IMR-90 (cell line): Measurements from ENCODE around the gene CDC42EP4. TPM values are rescaled to one million over a fixed set of nuclear protein-coding genes. Genes with fewer than 3 reads are reported as not detected.

ENCODE experiments used
- ATAC-seq: fragments of 200-7000 bp; cut with Tn5 transposase; 2 replicates; pipeline ENCODE4 v1.9.1; 2020; ENCODE audit warnings: low read depth, mild to moderate bottlenecking, moderate library complexity
- BruUV-seq: library from RNA; stranded (reverse); fragments of 400-500 nt; replicated peaks from 2 replicates; lab custom pipeline; 2021; lab: Mats Ljungman, UMichigan
- CTCF ChIA-PET: fragments of 300-600 bp; formaldehyde crosslinking; extraction: SDS; loops from one replicate; lab custom pipeline; 2021; ENCODE audit warnings: antibody characterized with exemption; lab: Yijun Ruan, JAX
- POLR2A ChIA-PET: fragments of 300-600 bp; sonication (Branson Sonifier 250); formaldehyde crosslinking; loops from one replicate; lab custom pipeline; 2022; ENCODE audit warnings: antibody characterized with exemption; ENCODE audit not compliant: unreplicated experiment; lab: Charles Lee
- DNase-seq: peaks from one replicate; pipeline ENCODE4 v3.0.0; 2013
- H2AFZ ChIP-seq: replicated peaks from 2 replicates; pipeline ENCODE3; 2013; ENCODE audit warnings: low read length, mild to moderate bottlenecking; ENCODE audit not compliant: poor library complexity
- H2AK5ac ChIP-seq: 2 replicates; pipeline ENCODE4 v1.6.1; 2013; ENCODE audit warnings: low read depth, low read length, inconsistent platforms
- H2AK9ac ChIP-seq: replicated peaks from 2 replicates; pipeline ENCODE3; 2013; ENCODE audit warnings: mild to moderate bottlenecking, low read depth, low read length, moderate library complexity; ENCODE audit not compliant: poor library complexity
- H2BK120ac ChIP-seq: 2 replicates; pipeline ENCODE4 v1.6.1; 2013; ENCODE audit warnings: low read depth, low read length, inconsistent platforms
- H2BK15ac ChIP-seq: 3 replicates; pipeline ENCODE4 v1.6.1; 2013; ENCODE audit warnings: low read depth, low read length, inconsistent platforms
- H2BK20ac ChIP-seq: 2 replicates; pipeline ENCODE4 v1.6.1; 2013; ENCODE audit warnings: low read depth, mild to moderate bottlenecking, inconsistent platforms, low read length, moderate library complexity
- H2BK5ac ChIP-seq: 2 replicates; pipeline ENCODE4 v1.6.1; 2013; ENCODE audit warnings: mild to moderate bottlenecking, low read depth, low read length, inconsistent platforms; ENCODE audit not compliant: poor library complexity, severe bottlenecking
- H3K14ac ChIP-seq: replicated peaks from 2 replicates; pipeline ENCODE4 v1.6.1; 2013; ENCODE audit warnings: low read depth, low read length, inconsistent platforms
- H3K18ac ChIP-seq: 2 replicates; pipeline ENCODE4 v1.6.1; 2013; ENCODE audit warnings: low read depth, low read length, control low read depth
- H3K23ac ChIP-seq: 2 replicates; pipeline ENCODE4 v1.6.1; 2013; ENCODE audit warnings: low read depth, low read length, inconsistent platforms
- H3K27ac ChIP-seq: 2 replicates; pipeline ENCODE4 v1.5.1; 2013; ENCODE audit warnings: mild to moderate bottlenecking, control low read depth, low read length; ENCODE audit not compliant: insufficient read depth
- H3K27me3 ChIP-seq: 2 replicates; pipeline ENCODE4 v1.6.1; 2013; ENCODE audit warnings: low read length; ENCODE audit not compliant: control insufficient read depth, insufficient read depth
- H3K36me3 ChIP-seq: 2 replicates; pipeline ENCODE4 v1.6.1; 2013; ENCODE audit warnings: low read length, mixed read lengths; ENCODE audit not compliant: control insufficient read depth, insufficient read depth
- H3K4ac ChIP-seq: 2 replicates; pipeline ENCODE4 v1.6.1; 2013; ENCODE audit warnings: low read depth, low read length, inconsistent platforms
- H3K4me1 ChIP-seq: 2 replicates; pipeline ENCODE4 v1.6.1; 2013; ENCODE audit warnings: low read length, mixed read lengths; ENCODE audit not compliant: control insufficient read depth, insufficient read depth
- H3K4me2 ChIP-seq: 2 replicates; pipeline ENCODE4 v1.6.1; 2013; ENCODE audit warnings: low read depth, mild to moderate bottlenecking, control low read depth, low read length, moderate library complexity
- H3K4me3 ChIP-seq: 2 replicates; pipeline ENCODE4 v1.5.1; 2013; ENCODE audit warnings: low read depth, mild to moderate bottlenecking, control low read depth, low read length, moderate library complexity; ENCODE audit not compliant: insufficient read depth
- H3K56ac ChIP-seq: 2 replicates; pipeline ENCODE4 v1.6.1; 2013; ENCODE audit warnings: low read length, inconsistent platforms; ENCODE audit not compliant: insufficient read depth; ENCODE audit errors: extremely low read depth
- H3K79me1 ChIP-seq, 2 experiments: 2 replicates each; pipeline ENCODE4 v1.6.1; 2013; ENCODE audit warnings: low read length in 2 of 2, inconsistent platforms in 1 of 2, low read depth in 1 of 2
- H3K9ac ChIP-seq: 2 replicates; pipeline ENCODE4 v1.6.1; 2013; ENCODE audit warnings: low read depth, low read length, control low read depth
- H3K9me1 ChIP-seq: 2 replicates; pipeline ENCODE4 v1.6.1; 2013; ENCODE audit warnings: low read length, inconsistent platforms; ENCODE audit not compliant: insufficient read depth
- H3K9me3 ChIP-seq: 2 replicates; pipeline ENCODE4 v1.6.1; 2013; ENCODE audit warnings: low read length; ENCODE audit not compliant: control insufficient read depth, insufficient read depth
- H4K20me1 ChIP-seq: 2 replicates; pipeline ENCODE4 v1.6.1; 2013; ENCODE audit warnings: low read length, inconsistent platforms; ENCODE audit not compliant: insufficient read depth
- H4K5ac ChIP-seq: 2 replicates; pipeline ENCODE4 v1.6.1; 2013; ENCODE audit warnings: mild to moderate bottlenecking, low read depth, low read length, control low read depth
- H4K8ac ChIP-seq, 2 experiments: 2 replicates each; pipeline ENCODE4 v1.6.1; 2013; ENCODE audit warnings: low read depth in 2 of 2, low read length in 2 of 2, control low read depth in 1 of 2, inconsistent platforms in 1 of 2
- H4K91ac ChIP-seq: 2 replicates; pipeline ENCODE4 v1.6.1; 2013; ENCODE audit warnings: low read depth, low read length, inconsistent platforms; ENCODE audit not compliant: insufficient read depth
- RCOR1 ChIP-seq: IDR thresholded peaks from 2 replicates; pipeline ENCODE4 v1.6.1; 2012; ENCODE audit warnings: mild to moderate bottlenecking, low read length, improper control_type of control experiment; ENCODE audit not compliant: insufficient replicate concordance
- WGBS, 2 experiments: methylation state at CpG; one replicate each; pipeline versions ENCODE4 v1.1.5 to v1.1.7; 2013; ENCODE audit warnings: missing lambda C conversion rate in 2 of 2; ENCODE audit not compliant: insufficient read length in 1 of 2; ENCODE audit errors: extremely low coverage in 2 of 2; 5-methylcytosine and 5-hydroxymethylcytosine counted together
- dilution Hi-C: fragments of 300-500 bp; cut with HindIII; formaldehyde crosslinking; loops from one replicate; pipeline ENCODE4 v1.14.3; 2018; ENCODE audit warnings: low sequenced_read_pairs; ENCODE audit not compliant: unreplicated experiment
- in situ Hi-C: fragments of 300-500 bp; cut with MboI; formaldehyde crosslinking; loops from 3 replicates; pipeline ENCODE4 v1.14.3; 2019; ENCODE audit warnings: low sequenced_read_pairs, inconsistent platforms, mixed read lengths
- intact Hi-C: fragments of 100-400 bp; cut with micrococcal nuclease; formaldehyde crosslinking; loops from 2 replicates; pipeline ENCODE4 v1.10.0; 2022
- polyA plus RNA-seq, 3 experiments: library from polyadenylated mRNA; depleted of rRNA; stranded (reverse); fragments of >200 nt; gene quantifications; 2 replicates each; pipeline ENCODE4 v1.2.3, GENCODE V29; 2012; ENCODE audit warnings: low replicate concordance in 1 of 3
- total RNA-seq: library from RNA; depleted of rRNA; stranded (reverse); fragments of >200 nt; gene quantifications from 2 replicates; pipeline ENCODE4 v1.2.3, GENCODE V29; 2012

CDC42EP4 gene
- total and polyA plus RNA-seq, 2 of the 4 experiments (the other 2 are of a cell fraction), result 14.3 to 25.8 TPM

- Histone ChIP-seq H2BK20ac (peak overlapping the region; percentile 77), H2AK5ac (peak overlapping the region; percentile 87), H2BK120ac (peak overlapping the region; percentile 94), H3K14ac (peak overlapping the region; percentile 88; the same call in 1 of the 2 replicates), H3K9me3 (no peaks in the 10 kb centered on the region), H4K20me1 (no peaks in the 10 kb centered on the region), H3K79me1 (peaks cover 0 to 17% of the 10 kb centered on the region in 2 experiments; a peak in 1 of 4 replicates), H3K4me2 (no peak overlapping the region), H3K27ac (peak overlapping the region; percentile 64; the same call in 1 of the 2 replicates), H2BK5ac (no peak overlapping the region), H3K4me3 (no peak overlapping the region), H3K18ac (peak overlapping the region; percentile 0; the same call in 1 of the 2 replicates), H2AFZ (peak overlapping the region; percentile 70), H2AK9ac (peak overlapping the region; percentile 89), H2BK15ac (peak overlapping the region; percentile 91; the same call in 2 of the 3 replicates), H3K4ac (peak overlapping the region; percentile 98), H4K8ac (peak overlapping the region; percentile 83 to 92; a peak in 2 of 4 replicates), H3K56ac (no peak overlapping the region), H3K36me3 (no peaks in the 10 kb centered on the region), H3K9ac (no peak overlapping the region), H3K9me1 (peaks cover 25% of the 10 kb centered on the region), H3K23ac (peak overlapping the region; percentile 18; the same call in 1 of the 2 replicates), H3K27me3 (no peaks in the 10 kb centered on the region), H4K91ac (peak overlapping the region; percentile 78), H3K4me1 (peaks cover 32% of the 10 kb centered on the region), H4K5ac (no peak overlapping the region; the same call in 1 of the 2 replicates)
- no TSS peak for BruUV-seq
- intact Hi-C loops (no loop called here), dilution Hi-C loops (no loop called here), in situ Hi-C loops (no loop called here)
- TF ChIP-seq RCOR1, result no peak
- ChIA-PET POLR2A (no interaction called here), CTCF (interaction anchor here (0.7 kb wide), 1 partner anchor 16 kb away, joined by 4 read pairs; no protein-coding TSS in a partner anchor)
- WGBS, 2 experiments, result 100% methylated on average over 1 of the region's 13 CpGs; no CpG with 5 or more reads in 1 of the 2 experiments
- DNase-seq, result no peak
- ATAC-seq, result no peak
Observed at GRCh38 chr17:73336408-73337329, 24.9 kb upstream of the CDC42EP4 start.
